IMR-90 (cell line): Measurements from ENCODE around the gene RAB27A.

Experiments used
- CTCF ChIP-seq: conservative IDR thresholded peaks from 2 replicates; pipeline ENCODE4 v1.5.1; 2012; ENCODE audit warnings: mild to moderate bottlenecking, low read depth, low read length, improper control_type of control experiment
- ELK1 ChIP-seq: fragments of 150-350 bp; IDR thresholded peaks from 2 replicates; pipeline ENCODE4 v1.6.1; 2016; ENCODE audit warnings: low read depth, mild to moderate bottlenecking, low read length, moderate library complexity, borderline replicate concordance
- POLR2A ChIP-seq: IDR thresholded peaks from 2 replicates; pipeline ENCODE4 v1.6.1; 2012; ENCODE audit warnings: mild to moderate bottlenecking, low read depth, low read length
- SMC3 ChIP-seq: fragments of 150-350 bp; IDR thresholded peaks from 2 replicates; pipeline ENCODE4 v1.6.1; 2016; ENCODE audit warnings: low read depth, mild to moderate bottlenecking, antibody characterized with exemption, low read length, moderate library complexity

- TF ChIP-seq ELK1: no peak
- no peak for TF ChIP-seq SMC3
- no peak for TF ChIP-seq CTCF
- no peak for TF ChIP-seq POLR2A
Measured at GRCh38 chr15:55247311-55247710, 42.3 kb downstream of the RAB27A start.
